Vagina (tissue), 2 donors: ENCODE data around the gene DLEC1.

Experiments
- POLR2AphosphoS5 ChIP-seq, 2 donors: sonication (generic); formaldehyde crosslinking; IDR thresholded peaks; one replicate each; pipeline ENCODE4 v1.9.0; 2017; ENCODE audit warnings: antibody characterized with exemption in 2 of 2, mild to moderate bottlenecking in 2 of 2, low read depth in 1 of 2; ENCODE audit not compliant: insufficient read depth in 1 of 2
- TF ChIP-seq, protein P1 (sequence below), 3 experiments: fragments of 450-650 bp in 2 of 3; fragments of 200-600 bp in 1 of 3; sonication (generic) in 1 of 3; IDR thresholded peaks; one replicate each; pipeline ENCODE4 v1.5.1; 2017 to 2019; ENCODE audit warnings: antibody characterized with exemption in 3 of 3, mild to moderate bottlenecking in 2 of 3, moderate library complexity in 2 of 3

DNA sequence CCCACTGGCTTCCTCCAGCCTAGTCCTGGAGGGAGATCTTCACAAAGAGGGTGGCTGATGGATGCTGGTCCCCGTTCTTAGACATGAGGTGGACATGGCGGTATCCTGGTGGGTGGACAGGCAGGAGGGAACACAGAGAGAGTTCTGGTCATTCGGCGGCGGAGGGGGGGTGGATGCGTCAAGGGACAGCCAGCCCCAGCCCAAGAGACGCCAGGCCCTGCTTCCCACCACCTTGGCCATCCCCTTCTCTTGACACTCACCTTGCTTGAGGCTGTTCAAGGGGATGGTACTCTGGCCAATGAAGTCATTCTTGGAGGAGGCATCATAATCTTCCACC lies 31.3 kb upstream of the DLEC1 start:
- TF ChIP-seq, protein P1, sequence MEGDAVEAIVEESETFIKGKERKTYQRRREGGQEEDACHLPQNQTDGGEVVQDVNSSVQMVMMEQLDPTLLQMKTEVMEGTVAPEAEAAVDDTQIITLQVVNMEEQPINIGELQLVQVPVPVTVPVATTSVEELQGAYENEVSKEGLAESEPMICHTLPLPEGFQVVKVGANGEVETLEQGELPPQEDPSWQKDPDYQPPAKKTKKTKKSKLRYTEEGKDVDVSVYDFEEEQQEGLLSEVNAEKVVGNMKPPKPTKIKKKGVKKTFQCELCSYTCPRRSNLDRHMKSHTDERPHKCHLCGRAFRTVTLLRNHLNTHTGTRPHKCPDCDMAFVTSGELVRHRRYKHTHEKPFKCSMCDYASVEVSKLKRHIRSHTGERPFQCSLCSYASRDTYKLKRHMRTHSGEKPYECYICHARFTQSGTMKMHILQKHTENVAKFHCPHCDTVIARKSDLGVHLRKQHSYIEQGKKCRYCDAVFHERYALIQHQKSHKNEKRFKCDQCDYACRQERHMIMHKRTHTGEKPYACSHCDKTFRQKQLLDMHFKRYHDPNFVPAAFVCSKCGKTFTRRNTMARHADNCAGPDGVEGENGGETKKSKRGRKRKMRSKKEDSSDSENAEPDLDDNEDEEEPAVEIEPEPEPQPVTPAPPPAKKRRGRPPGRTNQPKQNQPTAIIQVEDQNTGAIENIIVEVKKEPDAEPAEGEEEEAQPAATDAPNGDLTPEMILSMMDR (IDR thresholded peaks at IDR 0.05), result no peak
- no peak for TF ChIP-seq POLR2AphosphoS5 (IDR thresholded peaks at IDR 0.05; ENCODE audit: insufficient read depth in 1 of 2, low read depth in 1 of 2)
